Tibial nerve (tissue), 4 donors: ENCODE results near the gene ARG2. TPM values are rescaled to one million over a fixed set of nuclear protein-coding genes. Genes with fewer than 3 reads are reported as not detected.
"Not testable (repeated sequence)": the region's sequence is repeated elsewhere in the genome, so short reads cannot be mapped to it uniquely, and the experiment has no call there.

Source experiments
- DNase-seq, 2 donors: peaks; one replicate each; pipeline ENCODE4 v3.0.0-alpha.2; 2019; ENCODE audit warnings: low spot score in 2 of 2
- H3K27ac ChIP-seq, 4 donors: fragments of 200-600 bp; sonication (generic) in 3 of 4; one replicate each; pipeline ENCODE4 v1.5.1; 2017 to 2019; ENCODE audit warnings: mild to moderate bottlenecking in 1 of 4
- H3K27me3 ChIP-seq, 2 donors: fragments of 200-600 bp; sonication (generic) in 1 of 2; one replicate each; pipeline versions ENCODE4 v1.5.1 to v1.6.0; 2017 to 2019
- H3K36me3 ChIP-seq, 3 donors: fragments of 200-600 bp; sonication (generic); one replicate each; pipeline ENCODE4 v1.5.1; 2018 to 2019
- H3K4me1 ChIP-seq, 4 donors: fragments of 200-600 bp; sonication (generic) in 3 of 4; one replicate each; pipeline ENCODE4 v1.5.1; 2017 to 2019
- H3K4me3 ChIP-seq, 4 donors: fragments of 200-600 bp; sonication (generic) in 3 of 4; one replicate each; pipeline ENCODE4 v1.5.1; 2017 to 2019; ENCODE audit warnings: mild to moderate bottlenecking in 1 of 4, moderate library complexity in 1 of 4
- H3K9me3 ChIP-seq, 4 donors: fragments of 200-600 bp; sonication (generic) in 3 of 4; one replicate each; pipeline ENCODE4 v1.5.1; 2017 to 2019
- EP300 ChIP-seq, 2 donors: sonication (generic); formaldehyde crosslinking; IDR thresholded peaks; one replicate each; pipeline ENCODE4 v1.6.1; 2017; ENCODE audit warnings: antibody characterized with exemption in 2 of 2, mild to moderate bottlenecking in 1 of 2
- POLR2A ChIP-seq, 2 donors: fragments of 450-650 bp; IDR thresholded peaks; one replicate each; pipeline ENCODE4 v1.6.1; 2017; ENCODE audit warnings: antibody characterized with exemption in 2 of 2, mild to moderate bottlenecking in 2 of 2, moderate library complexity in 2 of 2
- WGBS, 2 donors: methylation state at CpG; one replicate each; pipeline ENCODE4 v1.1.5; 2018; 5-methylcytosine and 5-hydroxymethylcytosine counted together
- total RNA-seq, 4 donors: library from RNA; depleted of rRNA; stranded (reverse); fragments of >200 nt; gene quantifications; one replicate each; pipeline ENCODE4 v1.1.0, GENCODE V29; 2016
- TF ChIP-seq, protein P1 (sequence below), 5 experiments: fragments of 200-600 bp in 3 of 5; fragments of 450-650 bp in 2 of 5; sonication (generic) in 3 of 5; IDR thresholded peaks; one replicate each; pipeline ENCODE4 v1.5.1; 2016 to 2019; ENCODE audit warnings: antibody characterized with exemption in 5 of 5, mild to moderate bottlenecking in 3 of 5, moderate library complexity in 2 of 5

The ARG2 gene
- total RNA-seq, 4 donors from 2014 or later: 0.44 to 21.3 (median 2.6) TPM

GRCh38 chr14:67623114-67623513, 3.4 kb downstream of the ARG2 start:
- H3K27ac ChIP-seq: peak overlapping the region in 3 of 4 donors; percentile 55 to 91 (median 55)
- WGBS, 2 donors: 46 to 54% methylated on average over 2 of the region's 2 CpGs
- H3K4me1 ChIP-seq: peaks cover 0 to 35% (median 21%) of the 10 kb centered on the region in 4 donors
- no peak for DNase-seq
- H3K9me3 ChIP-seq: no peaks in the 10 kb centered on the region
- H3K36me3 ChIP-seq: no peaks in the 10 kb centered on the region
- H3K27me3 ChIP-seq: no peaks in the 10 kb centered on the region
- TF ChIP-seq, protein P1, sequence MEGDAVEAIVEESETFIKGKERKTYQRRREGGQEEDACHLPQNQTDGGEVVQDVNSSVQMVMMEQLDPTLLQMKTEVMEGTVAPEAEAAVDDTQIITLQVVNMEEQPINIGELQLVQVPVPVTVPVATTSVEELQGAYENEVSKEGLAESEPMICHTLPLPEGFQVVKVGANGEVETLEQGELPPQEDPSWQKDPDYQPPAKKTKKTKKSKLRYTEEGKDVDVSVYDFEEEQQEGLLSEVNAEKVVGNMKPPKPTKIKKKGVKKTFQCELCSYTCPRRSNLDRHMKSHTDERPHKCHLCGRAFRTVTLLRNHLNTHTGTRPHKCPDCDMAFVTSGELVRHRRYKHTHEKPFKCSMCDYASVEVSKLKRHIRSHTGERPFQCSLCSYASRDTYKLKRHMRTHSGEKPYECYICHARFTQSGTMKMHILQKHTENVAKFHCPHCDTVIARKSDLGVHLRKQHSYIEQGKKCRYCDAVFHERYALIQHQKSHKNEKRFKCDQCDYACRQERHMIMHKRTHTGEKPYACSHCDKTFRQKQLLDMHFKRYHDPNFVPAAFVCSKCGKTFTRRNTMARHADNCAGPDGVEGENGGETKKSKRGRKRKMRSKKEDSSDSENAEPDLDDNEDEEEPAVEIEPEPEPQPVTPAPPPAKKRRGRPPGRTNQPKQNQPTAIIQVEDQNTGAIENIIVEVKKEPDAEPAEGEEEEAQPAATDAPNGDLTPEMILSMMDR (IDR thresholded peaks at IDR 0.05): no peak
- TF ChIP-seq POLR2A (IDR thresholded peaks at IDR 0.05) (no peak), EP300 (IDR thresholded peaks at IDR 0.05) (no peak)
- no peak overlapping the region for H3K4me3 ChIP-seq

- peaks cover 0 to 15% (median 12%) of the 10 kb centered on the region in 4 donors for H3K4me1 ChIP-seq
- H3K27ac ChIP-seq, H3K4me3 ChIP-seq, H3K9me3 ChIP-seq, DNase-seq, H3K36me3 ChIP-seq, H3K27me3 ChIP-seq: not testable (repeated sequence)
- 88 to 100% methylated on average over 1 of the region's 1 CpG for WGBS, 2 donors
Observed at GRCh38 chr14:67626131-67626530, 6.4 kb downstream of the ARG2 start.

- H3K36me3 ChIP-seq: no peaks in the 10 kb centered on the region
- no peak for DNase-seq
- H3K9me3 ChIP-seq: no peaks in the 10 kb centered on the region
- H3K27me3 ChIP-seq: no peaks in the 10 kb centered on the region
- peaks cover 0 to 8% (median 7%) of the 10 kb centered on the region in 4 donors for H3K4me1 ChIP-seq
- H3K27ac ChIP-seq: no peak overlapping the region
- H3K4me3 ChIP-seq: no peak overlapping the region
- TF ChIP-seq POLR2A (IDR thresholded peaks at IDR 0.05): no peak
Observed at GRCh38 chr14:67627519-67627918, 7.8 kb downstream of the ARG2 start.

DNA sequence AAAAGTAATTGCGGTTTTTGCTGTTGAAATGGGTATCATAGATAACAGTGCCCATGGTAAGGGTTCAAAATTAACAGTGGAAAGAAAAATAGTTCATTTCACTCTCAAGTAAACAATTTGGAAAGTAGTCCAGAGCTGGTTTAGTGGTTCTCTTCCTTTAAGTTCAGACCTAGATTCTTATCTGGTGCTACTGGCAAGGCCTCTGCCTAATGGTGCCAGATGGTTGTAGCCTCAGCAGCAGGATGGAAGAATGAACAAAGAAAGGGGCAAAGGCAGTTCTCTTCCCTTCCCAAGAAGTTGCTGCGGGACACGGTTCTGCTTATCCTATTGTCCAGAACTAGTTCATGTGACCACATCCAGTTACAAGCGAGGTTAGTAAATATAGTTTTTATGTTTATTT, 10.5 kb downstream of the ARG2 start:
- 87 to 91% methylated on average over 4 of the region's 4 CpGs for WGBS, 2 donors
- DNase-seq: no peak

GRCh38 chr14:67630938-67631337, 11.2 kb downstream of the ARG2 start:
- 71 to 77% methylated on average over 5 of the region's 5 CpGs for WGBS, 2 donors
- TF ChIP-seq EP300 (IDR thresholded peaks at IDR 0.05): no peak
- TF ChIP-seq POLR2A (IDR thresholded peaks at IDR 0.05): no peak
- TF ChIP-seq, protein P1 (IDR thresholded peaks at IDR 0.05): no peak
- Histone ChIP-seq H3K27ac (no peak overlapping the region), H3K27me3 (no peaks in the 10 kb centered on the region), H3K4me3 (no peak overlapping the region), H3K9me3 (no peaks in the 10 kb centered on the region), H3K36me3 (no peaks in the 10 kb centered on the region), H3K4me1 (no peaks in the 10 kb centered on the region)
- no peak for DNase-seq

More for the DNA sequence above, 10.5 kb downstream of the ARG2 start:
- TF ChIP-seq, protein P1 (IDR thresholded peaks at IDR 0.05): no peak
- no peak for TF ChIP-seq EP300 (IDR thresholded peaks at IDR 0.05)
- no peak for TF ChIP-seq POLR2A (IDR thresholded peaks at IDR 0.05)
- no peak overlapping the region for H3K4me3 ChIP-seq
- no peak overlapping the region for H3K27ac ChIP-seq
- H3K9me3 ChIP-seq: no peaks in the 10 kb centered on the region
- no peaks in the 10 kb centered on the region for H3K27me3 ChIP-seq
- H3K4me1 ChIP-seq: no peaks in the 10 kb centered on the region
- no peaks in the 10 kb centered on the region for H3K36me3 ChIP-seq

GRCh38 chr14:67633451-67634147, 13.9 kb downstream of the ARG2 start:
- Histone ChIP-seq H3K4me3 (no peak overlapping the region), H3K27ac (no peak overlapping the region), H3K27me3 (no peaks in the 10 kb centered on the region), H3K36me3 (no peaks in the 10 kb centered on the region), H3K4me1 (no peaks in the 10 kb centered on the region), H3K9me3 (no peaks in the 10 kb centered on the region)
- no peak for DNase-seq
- TF ChIP-seq, protein P1 (IDR thresholded peaks at IDR 0.05): no peak
- TF ChIP-seq EP300 (IDR thresholded peaks at IDR 0.05): no peak
- no peak for TF ChIP-seq POLR2A (IDR thresholded peaks at IDR 0.05)
- 79 to 87% methylated on average over 5 of the region's 5 CpGs for WGBS, 2 donors
